WERI-Rb-1 (cell line): Measurements from ENCODE around the gene SPTBN1.
A peak's percentile ranks its signal among the peaks of the same experiment; 100 is the strongest.

Experiments
- DNase-seq: peaks from one replicate; pipeline ENCODE4 v3.0.0-alpha.2; 2020
- H3K27ac ChIP-seq: fragments of 250-450 bp; sonication (Bioruptor Pico); 2 replicates; pipeline ENCODE4 v1.5.1; 2020; ENCODE audit warnings: mild to moderate bottlenecking, moderate library complexity
- H3K27me3 ChIP-seq: fragments of 250-450 bp; sonication (Bioruptor Pico); 2 replicates; pipeline ENCODE4 v1.5.1; 2021; ENCODE audit warnings: mild to moderate bottlenecking, low read depth, moderate library complexity; ENCODE audit not compliant: insufficient read depth, severe bottlenecking
- H3K36me3 ChIP-seq: fragments of 250-450 bp; sonication (Bioruptor Pico); 2 replicates; pipeline ENCODE4 v1.5.1; 2020; ENCODE audit warnings: mild to moderate bottlenecking, moderate library complexity
- H3K4me3 ChIP-seq: 2 replicates; pipeline ENCODE4 v1.5.1; 2011; ENCODE audit warnings: low read depth, mild to moderate bottlenecking, control low read depth, low read length
- H3K9me3 ChIP-seq: fragments of 250-450 bp; sonication (Bioruptor Pico); 2 replicates; pipeline ENCODE4 v1.5.1; 2021; ENCODE audit warnings: mild to moderate bottlenecking, moderate library complexity; ENCODE audit not compliant: severe bottlenecking
- TF ChIP-seq, protein P1 (sequence below): IDR thresholded peaks from 2 replicates; pipeline ENCODE4 v1.5.1; 2011; ENCODE audit warnings: low read depth, mild to moderate bottlenecking, control low read depth, inconsistent platforms, low read length

SPTBN1 gene

GRCh38 chr2:54699665-54700064 is 243.5 kb downstream of the SPTBN1 start:
- DNase-seq = no peak
- Histone ChIP-seq H3K4me3 (no peak overlapping the region), H3K27ac (no peak overlapping the region), H3K36me3 (no peaks in the 10 kb centered on the region), H3K27me3 (no peaks in the 10 kb centered on the region), H3K9me3 (no peaks in the 10 kb centered on the region)
- TF ChIP-seq, protein P1, sequence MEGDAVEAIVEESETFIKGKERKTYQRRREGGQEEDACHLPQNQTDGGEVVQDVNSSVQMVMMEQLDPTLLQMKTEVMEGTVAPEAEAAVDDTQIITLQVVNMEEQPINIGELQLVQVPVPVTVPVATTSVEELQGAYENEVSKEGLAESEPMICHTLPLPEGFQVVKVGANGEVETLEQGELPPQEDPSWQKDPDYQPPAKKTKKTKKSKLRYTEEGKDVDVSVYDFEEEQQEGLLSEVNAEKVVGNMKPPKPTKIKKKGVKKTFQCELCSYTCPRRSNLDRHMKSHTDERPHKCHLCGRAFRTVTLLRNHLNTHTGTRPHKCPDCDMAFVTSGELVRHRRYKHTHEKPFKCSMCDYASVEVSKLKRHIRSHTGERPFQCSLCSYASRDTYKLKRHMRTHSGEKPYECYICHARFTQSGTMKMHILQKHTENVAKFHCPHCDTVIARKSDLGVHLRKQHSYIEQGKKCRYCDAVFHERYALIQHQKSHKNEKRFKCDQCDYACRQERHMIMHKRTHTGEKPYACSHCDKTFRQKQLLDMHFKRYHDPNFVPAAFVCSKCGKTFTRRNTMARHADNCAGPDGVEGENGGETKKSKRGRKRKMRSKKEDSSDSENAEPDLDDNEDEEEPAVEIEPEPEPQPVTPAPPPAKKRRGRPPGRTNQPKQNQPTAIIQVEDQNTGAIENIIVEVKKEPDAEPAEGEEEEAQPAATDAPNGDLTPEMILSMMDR = no peak

- no peak for DNase-seq
- TF ChIP-seq, protein P1 = no peak
- Histone ChIP-seq H3K9me3 (no peaks in the 10 kb centered on the region), H3K27ac (no peak overlapping the region), H3K27me3 (no peaks in the 10 kb centered on the region), H3K36me3 (no peaks in the 10 kb centered on the region), H3K4me3 (no peak overlapping the region)
Observed at GRCh38 chr2:54701029-54701428, 244.9 kb downstream of the SPTBN1 start.

GRCh38 chr2:54704238-54704637 is 248.1 kb downstream of the SPTBN1 start:
- Histone ChIP-seq H3K36me3 (no peaks in the 10 kb centered on the region), H3K9me3 (no peaks in the 10 kb centered on the region), H3K27me3 (no peaks in the 10 kb centered on the region), H3K4me3 (no peak overlapping the region), H3K27ac (no peak overlapping the region)
- TF ChIP-seq, protein P1 = no peak
- no peak for DNase-seq

GRCh38 chr2:54704688-54705605 is 248.8 kb downstream of the SPTBN1 start:
- no peak overlapping the region for H3K27ac ChIP-seq
- DNase-seq = no peak
- TF ChIP-seq, protein P1 = peak; percentile 17; the same call in 1 of the 2 replicates
- no peaks in the 10 kb centered on the region for H3K36me3 ChIP-seq
- H3K27me3 ChIP-seq = no peaks in the 10 kb centered on the region
- no peaks in the 10 kb centered on the region for H3K9me3 ChIP-seq
- H3K4me3 ChIP-seq = no peak overlapping the region

GRCh38 chr2:54706622-54707021 is 250.5 kb downstream of the SPTBN1 start:
- Histone ChIP-seq H3K27me3 (no peaks in the 10 kb centered on the region), H3K27ac (no peak overlapping the region), H3K9me3 (no peaks in the 10 kb centered on the region), H3K4me3 (no peak overlapping the region), H3K36me3 (no peaks in the 10 kb centered on the region)
- TF ChIP-seq, protein P1 = no peak
- DNase-seq = no peak
